GM18858 (cell line): ENCODE data around the gene MAMDC2.
"Not testable (repeated sequence)": the region's sequence is repeated elsewhere in the genome, so short reads cannot be mapped to it uniquely, and the experiment has no call there.

Experiments
- ATAC-seq: cut with Tn5 transposase; IDR thresholded peaks from one replicate; pipeline ENCODE4 v1.9.1; 2021; ENCODE audit not compliant: unreplicated experiment

Gene MAMDC2

DNA sequence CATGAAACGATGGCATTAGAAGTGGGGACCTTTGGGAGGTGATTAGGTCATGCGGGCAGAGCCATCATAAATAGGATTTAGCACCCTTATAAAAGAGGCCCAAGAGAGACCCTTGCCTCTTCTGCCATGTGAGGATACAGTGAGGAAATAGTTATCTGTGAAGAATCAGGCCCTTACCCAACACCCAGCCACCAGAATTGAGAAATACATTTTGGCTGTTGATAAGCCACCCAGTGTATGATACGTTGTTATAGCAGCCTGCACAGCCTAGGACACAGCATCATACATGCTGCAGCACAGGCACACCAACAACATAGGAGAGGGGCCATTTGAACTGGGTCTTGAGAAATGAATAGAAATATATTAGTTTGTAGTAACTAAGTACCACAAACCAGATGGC is 8.0 kb upstream of the MAMDC2 start:
- ATAC-seq, result no peak

DNA sequence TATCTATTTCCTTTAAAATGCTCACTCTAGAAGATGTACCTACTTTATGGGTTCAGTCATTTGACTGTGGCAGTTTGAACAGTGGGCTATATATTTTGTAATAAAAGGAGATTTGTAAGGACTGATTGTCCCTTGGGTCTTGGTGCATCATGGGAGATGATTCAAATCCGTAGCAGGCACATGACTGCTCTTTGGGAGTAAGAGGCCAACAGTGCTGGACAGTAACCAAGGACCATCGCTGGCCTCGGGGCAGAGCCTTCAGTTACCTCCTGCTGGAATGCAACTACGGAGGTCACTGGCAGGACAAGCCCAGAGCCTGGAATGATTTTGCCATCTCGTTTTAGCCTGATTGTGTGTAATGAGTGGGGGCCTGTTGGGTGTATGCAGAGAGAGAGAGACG is 7.0 kb upstream of the MAMDC2 start:
- ATAC-seq, result no peak

- not testable (repeated sequence) for ATAC-seq
Measured at GRCh38 chr9:70038171-70038621, 5.5 kb upstream of the MAMDC2 start.

- no peak for ATAC-seq
Measured at GRCh38 chr9:70040376-70040903, 3.2 kb upstream of the MAMDC2 start.

GRCh38 chr9:70042461-70043215 is 1.0 kb upstream of the MAMDC2 start:
- ATAC-seq, result no peak

DNA sequence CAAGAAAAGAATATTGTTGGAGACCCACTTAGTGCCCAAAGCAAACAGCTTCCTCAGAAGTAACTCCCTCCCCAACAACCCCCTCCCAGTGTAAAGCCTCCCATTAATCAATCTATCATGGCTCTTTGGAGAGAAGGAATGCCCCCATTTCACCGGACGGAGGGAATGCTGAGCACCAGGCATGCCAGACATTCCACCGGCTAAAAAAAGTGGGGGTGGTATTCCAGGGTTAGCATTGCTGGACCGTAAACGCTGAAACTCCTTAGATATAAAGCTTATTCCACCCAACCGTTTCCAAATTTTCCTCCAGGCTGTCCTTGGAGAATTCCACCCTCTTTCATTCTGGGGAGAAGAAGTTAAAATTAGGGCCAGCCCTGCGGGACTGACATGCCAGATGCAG is 363 bp upstream of the MAMDC2 start:
- ATAC-seq, result no peak

GRCh38 chr9:70044490-70045307 is 1.1 kb downstream of the MAMDC2 start:
- ATAC-seq, result no peak

- ATAC-seq, result no peak
Measured at GRCh38 chr9:70045452-70045851, 1.8 kb downstream of the MAMDC2 start.

DNA sequence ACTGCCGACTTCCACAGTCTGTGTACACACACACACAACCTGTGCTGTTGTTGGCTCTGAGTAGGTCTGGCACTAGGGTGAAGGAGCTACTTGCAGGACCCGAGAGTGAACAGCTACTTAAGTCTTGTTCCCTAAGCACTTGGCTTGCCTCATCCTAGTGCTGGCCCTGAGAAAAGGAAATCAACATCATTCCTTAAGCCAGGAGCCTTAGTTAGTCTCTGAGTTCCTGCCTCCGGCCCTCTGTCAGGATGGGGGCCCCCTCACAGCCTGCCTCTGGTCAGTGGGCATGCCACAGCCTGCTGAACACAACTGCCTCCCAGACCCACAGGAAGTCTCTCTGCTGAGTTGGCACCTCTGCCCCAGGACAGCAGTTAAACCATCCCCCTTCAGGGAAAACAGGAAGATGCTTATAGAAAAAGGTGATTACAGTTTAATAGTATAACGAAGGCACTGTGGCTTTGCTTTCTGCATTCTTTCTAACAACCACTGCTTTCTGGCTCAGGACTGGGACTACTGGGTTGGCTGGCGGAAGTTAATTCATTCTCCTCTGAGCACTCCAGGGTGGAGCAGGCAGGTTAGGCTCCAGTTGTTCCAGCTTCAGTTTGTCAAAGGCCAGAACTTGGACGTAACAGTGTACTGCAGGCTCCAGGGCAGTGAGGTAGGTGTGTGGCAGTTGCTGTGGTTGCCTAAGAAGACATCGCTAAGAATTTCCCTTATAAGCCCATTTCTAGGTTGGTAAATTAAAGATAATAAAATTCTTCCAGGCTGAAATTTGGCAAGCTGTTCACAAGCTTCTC is 2.8 kb downstream of the MAMDC2 start:
- ATAC-seq, result no peak

DNA sequence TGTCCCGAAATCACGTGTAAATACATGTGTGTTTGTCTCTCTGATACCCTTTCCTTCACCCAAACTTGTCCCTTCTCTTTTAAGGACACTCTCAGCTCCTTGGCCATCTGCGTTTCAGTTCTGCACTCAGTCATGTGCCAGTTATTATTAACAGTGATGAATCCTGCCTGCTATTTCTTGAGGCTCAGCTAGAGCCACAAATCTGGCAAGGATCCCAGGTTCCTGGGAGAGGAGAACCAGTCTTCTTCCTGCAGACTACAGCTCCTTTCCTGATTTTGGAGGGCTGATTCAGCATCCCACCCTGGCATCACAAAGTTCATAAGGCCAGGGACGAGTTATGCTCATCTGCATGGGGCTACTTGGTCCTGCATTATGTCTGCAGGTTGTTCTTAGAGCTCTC is 5.6 kb downstream of the MAMDC2 start:
- ATAC-seq, result no peak

GRCh38 chr9:70049672-70050271 is 6.1 kb downstream of the MAMDC2 start:
- ATAC-seq, result no peak

- ATAC-seq, result no peak
Measured at GRCh38 chr9:70052768-70053167, 9.1 kb downstream of the MAMDC2 start.

GRCh38 chr9:70053864-70054263 is 10.2 kb downstream of the MAMDC2 start:
- no peak for ATAC-seq

GRCh38 chr9:70054521-70054920 is 10.9 kb downstream of the MAMDC2 start:
- ATAC-seq, result no peak

- no peak for ATAC-seq
Measured at GRCh38 chr9:70055406-70056210, 12.0 kb downstream of the MAMDC2 start.

- ATAC-seq, result no peak
Measured at GRCh38 chr9:70056211-70056944, 12.7 kb downstream of the MAMDC2 start.

DNA sequence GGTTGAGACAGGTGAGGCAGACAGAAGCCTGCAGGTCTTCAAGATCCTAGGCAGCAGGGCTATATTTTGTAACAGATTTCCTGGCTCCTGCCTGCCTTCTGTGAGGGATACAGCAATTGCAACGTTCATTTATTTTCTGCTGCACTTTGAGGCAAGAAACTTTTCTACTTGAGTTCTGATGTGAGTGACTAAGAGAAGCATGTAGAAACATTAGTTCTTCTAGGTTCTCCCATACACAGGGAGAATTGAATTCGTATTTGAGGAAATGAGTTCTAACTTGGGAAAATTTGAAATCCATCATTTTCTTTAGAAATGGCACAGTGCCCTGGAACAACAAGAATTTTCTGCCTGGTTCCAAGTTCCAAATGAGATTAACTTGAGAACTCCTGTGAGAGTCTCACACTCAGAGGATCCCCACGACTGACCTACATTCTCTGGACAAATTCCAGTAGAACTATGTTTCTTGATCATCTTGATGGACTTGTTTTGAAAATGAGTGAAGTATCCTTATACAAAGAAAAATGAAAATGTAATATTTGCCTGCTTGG is 15.0 kb downstream of the MAMDC2 start:
- ATAC-seq, result no peak

DNA sequence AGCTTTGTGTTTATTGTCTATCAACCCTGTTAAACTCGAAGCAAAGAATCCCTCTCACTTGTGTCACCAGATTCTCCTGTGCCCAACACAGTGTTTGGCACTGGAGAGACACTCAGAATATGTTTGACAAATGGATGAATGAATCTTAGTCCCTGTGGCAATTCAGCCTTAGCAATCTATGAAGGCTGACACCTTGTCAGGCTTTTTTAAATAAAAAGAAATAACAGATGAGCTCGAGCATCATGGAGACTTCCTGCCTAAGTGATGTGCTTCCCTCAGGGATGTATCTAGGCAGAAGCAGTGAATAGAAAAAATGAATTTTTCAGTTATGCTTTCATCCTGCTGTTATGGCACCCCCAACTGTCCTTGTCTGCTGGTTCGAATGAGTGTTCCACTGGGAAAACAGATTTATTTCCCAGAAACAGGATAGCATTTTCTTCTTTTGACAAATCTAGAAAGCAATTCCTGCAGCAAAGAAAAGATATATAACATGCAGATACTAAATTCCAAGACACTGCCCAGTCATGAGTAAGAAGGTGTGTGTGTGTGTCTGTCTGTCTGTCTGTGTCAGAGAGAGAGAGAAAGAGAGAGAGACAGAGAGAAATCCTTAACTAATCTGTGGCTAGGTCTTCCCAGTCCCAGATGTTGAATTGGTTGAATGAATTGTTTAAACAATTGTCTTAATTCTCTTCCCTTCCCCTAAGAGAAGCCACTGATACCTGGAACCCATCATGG is 16.7 kb downstream of the MAMDC2 start:
- ATAC-seq, result no peak
